GM18526 (cell line): ENCODE data around the gene DPYSL3.

Experiments used
- POLR2A ChIP-seq: IDR thresholded peaks from 3 replicates; pipeline ENCODE4 v1.6.1; 2011; ENCODE audit not compliant: insufficient read length; ENCODE audit errors: extremely low read depth

Gene DPYSL3

DNA sequence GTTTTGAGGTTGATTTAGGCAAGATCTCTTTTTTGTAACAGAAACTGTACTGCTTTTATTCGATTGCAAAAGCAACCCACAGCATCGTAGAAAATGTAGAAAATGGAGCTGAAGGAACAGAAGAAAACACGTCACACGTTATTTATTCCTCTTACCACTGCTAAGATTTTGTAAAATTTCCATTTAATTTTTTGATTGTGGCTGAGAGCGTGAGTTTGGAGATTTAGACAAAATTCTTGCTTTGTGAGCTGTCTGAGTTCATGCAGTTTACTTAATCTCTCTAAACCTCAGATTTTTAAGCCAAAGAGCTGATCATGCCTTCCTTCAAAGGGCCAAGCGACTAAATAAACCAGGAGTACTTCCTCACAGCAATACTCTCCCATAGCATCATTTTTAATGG is 24.8 kb downstream of the DPYSL3 start:
- TF ChIP-seq POLR2A = no peak

DNA sequence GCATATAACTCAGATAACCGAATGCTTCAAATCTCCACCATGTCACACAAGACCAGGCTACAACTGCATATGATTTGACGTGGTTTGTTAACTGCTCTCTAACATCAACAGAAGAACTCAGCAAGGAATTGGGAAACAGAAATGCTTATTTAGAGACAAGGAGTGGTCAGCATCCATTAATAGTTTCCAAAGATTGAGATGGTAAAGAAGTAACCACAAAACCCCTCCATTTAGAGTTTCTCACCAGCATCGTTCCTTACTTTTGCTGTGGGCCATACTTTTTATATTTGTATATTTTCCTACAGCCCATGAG is 25.2 kb downstream of the DPYSL3 start:
- TF ChIP-seq POLR2A = no peak

DNA sequence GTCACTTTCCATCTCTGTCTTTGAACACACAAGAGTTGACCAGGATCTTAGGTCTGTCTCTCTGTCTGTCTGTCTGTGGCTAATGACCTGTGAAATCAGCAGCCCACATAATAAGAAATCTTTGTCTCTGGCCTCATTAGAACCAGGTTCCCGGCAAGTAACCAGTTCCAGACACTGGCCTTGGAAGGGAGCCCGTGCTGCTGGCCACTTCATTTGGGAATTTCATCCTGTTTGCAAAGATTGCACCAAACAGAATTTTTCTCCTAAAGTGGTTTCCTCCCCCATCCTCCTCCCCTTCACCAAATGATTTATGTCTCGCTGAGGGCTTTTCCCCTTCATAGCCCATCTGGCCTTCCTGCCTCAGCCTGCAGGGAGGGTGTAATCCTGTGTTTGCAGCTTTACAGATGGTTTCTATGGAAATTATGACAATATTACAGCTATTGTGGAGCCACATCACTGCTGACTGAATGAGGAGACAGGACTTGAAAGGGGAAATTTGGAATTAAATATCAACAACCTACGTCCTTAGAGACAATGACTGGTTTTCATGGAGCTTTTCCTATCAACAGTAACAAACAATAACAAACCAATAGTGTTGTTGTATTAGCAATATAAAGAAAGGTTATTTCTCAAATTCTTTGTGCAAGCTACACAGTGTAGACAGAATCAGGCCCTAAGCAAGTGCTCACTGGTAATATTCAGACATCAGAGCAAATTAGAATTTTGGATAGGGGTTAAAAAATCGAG is 25.7 kb downstream of the DPYSL3 start:
- no peak for TF ChIP-seq POLR2A

DNA sequence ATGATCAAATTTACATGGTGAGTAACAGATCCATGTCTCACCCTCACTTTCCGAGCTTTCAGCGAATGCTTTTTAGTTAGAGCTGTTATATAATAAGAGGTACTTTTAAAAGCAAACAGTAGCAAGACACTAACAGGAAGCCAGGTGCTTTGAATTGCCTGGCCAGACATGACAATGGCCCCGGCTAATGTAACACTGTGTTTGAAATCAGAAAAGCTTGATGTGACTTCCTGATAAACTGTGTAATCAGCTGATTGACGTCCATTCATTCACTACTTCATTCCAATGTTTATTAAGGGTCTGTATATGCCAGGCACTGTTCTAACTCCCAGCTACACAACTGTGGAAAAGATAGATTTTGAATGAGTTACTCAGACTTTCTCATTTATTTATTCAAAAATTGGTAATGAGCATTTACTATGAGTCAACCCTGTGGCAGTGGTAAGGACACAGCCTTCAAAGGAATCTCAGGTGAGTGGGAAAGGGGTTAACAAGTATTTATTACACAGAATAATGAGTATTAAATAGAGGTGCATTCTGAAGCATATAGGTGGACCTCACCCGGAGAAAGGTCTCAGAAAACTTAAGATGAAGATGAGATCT is 26.6 kb downstream of the DPYSL3 start:
- no peak for TF ChIP-seq POLR2A

DNA sequence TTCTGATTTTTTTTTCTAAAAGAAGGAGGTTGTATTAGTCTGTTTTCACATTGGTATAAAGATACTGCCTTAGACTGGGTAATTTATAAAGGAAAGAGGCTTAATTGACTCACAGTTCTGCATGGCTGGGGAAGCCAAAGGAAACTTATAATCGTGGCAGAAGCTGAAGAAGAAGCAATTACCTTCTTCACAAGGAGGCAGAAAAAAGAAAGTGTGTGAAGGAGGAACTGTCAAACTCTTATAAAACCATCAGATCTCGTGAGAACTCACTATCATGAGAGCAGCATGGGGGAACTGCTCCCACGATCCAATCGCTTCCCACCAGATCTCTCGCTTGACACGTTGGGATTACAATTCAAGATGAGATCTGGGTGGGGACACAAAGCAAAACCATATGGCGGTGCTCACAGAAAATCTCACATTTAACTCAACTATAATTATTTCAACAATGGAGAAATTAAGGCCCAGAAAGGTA is 27.1 kb downstream of the DPYSL3 start:
- no peak for TF ChIP-seq POLR2A

DNA sequence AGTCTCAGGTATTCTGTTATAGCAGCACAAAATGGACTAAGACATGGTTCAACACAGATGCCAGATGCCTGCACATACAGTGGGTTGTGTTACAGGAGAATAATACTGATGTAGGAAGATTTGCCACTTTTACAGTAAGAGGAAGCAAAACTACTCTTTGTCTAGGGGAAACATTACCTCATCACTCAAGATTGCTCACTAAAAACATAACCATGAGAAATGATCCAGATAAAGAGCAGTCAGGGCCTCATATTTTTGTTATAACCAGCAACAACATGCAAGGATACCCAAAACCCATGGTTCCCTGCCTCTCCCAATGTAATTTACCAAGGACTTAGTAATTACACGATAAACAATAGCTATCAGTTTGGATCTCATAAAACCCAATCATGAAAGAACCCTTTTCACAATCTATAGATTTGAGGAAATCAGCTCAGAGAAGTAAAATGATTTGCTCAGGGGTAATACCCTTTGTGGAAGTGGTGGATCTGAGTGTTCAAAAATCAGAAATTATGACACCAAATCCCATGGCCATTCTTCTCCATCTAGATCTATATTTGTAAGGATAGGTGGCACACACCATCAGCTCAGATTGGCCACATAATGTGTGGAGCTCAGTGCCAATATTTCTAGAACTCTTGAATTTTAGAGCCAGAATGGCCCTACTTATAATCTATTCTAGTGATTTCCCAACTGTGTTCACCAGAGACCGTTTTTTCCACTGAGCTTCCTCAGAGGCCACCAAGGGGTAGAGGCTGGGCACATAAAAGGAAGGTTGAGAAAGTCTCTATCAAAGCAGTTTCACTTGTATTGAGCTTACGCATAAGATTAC is 27.8 kb downstream of the DPYSL3 start:
- TF ChIP-seq POLR2A = no peak

DNA sequence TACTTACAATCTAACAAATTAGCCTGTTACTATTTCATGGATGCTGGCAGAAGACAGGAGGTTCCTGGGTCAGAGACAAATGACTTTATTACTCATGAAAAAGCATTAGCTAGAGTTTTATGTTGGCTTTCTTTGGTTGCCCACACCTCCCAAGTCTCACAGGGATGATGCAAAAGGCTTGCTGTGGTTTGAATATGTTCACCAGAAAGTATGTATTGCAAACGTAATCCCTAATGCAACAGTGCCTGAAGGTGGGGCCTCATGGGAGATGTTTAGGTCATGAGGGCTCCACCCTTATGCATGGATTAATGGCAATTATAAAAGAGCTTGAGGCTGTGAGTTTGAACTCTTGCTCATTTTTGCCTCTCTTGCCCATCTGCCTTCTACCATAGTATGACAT is 28.5 kb downstream of the DPYSL3 start:
- TF ChIP-seq POLR2A = no peak

DNA sequence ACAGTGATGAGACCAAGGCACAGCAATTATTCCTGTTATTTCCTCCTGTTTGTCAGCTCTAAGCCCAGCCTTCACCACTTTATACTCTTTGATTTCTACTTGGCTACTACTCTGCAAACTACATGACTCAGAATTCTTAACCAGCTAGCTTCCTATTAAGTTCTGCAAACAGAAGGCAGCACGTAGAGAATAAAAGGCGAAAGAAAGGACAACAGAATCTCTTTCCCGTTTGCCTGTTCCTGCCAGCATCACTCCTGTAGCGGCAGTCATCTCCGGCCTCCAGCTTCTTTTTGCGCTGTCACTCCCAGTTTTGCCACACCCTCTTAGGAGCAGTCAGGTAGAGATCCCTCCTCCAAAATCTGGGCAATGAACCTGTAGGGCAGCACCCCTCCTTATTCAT is 29.9 kb downstream of the DPYSL3 start:
- no peak for TF ChIP-seq POLR2A

DNA sequence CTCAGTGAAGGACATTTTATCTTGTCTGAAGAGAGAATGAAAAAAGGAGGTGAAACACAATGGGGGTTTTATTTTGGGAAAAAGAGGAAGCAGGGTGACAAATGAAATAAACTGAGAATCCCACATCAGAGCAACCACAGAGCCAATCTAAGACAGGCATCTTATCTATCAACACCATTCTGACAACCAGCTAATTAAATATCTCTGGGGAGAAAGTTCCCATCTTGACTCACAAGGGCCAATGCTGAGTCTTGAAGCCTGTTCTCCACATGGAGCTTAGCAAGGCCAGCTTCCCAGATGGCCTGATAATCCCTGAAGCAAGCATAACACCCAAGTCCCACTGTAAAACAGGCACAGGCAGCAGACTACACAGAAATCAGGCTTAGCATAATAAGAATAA is 30.4 kb downstream of the DPYSL3 start:
- no peak for TF ChIP-seq POLR2A

DNA sequence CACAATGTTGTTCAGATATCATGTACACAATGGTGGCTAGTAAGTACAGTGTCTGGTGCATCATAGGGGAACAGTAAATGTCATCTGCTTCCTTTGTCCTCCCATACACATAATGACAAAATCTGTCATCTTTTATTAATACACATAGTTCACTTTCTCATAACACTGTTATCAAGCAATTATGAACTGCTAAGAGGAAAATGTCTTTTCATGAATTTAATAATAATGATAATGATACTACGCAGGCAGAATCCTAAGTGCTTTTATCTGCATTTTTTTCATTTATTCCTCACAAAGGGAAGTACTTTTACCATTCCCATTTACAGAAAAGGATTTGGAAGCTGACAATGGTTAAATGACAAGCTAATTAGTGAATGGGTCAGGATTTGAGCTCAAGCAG is 35.7 kb downstream of the DPYSL3 start:
- no peak for TF ChIP-seq POLR2A

DNA sequence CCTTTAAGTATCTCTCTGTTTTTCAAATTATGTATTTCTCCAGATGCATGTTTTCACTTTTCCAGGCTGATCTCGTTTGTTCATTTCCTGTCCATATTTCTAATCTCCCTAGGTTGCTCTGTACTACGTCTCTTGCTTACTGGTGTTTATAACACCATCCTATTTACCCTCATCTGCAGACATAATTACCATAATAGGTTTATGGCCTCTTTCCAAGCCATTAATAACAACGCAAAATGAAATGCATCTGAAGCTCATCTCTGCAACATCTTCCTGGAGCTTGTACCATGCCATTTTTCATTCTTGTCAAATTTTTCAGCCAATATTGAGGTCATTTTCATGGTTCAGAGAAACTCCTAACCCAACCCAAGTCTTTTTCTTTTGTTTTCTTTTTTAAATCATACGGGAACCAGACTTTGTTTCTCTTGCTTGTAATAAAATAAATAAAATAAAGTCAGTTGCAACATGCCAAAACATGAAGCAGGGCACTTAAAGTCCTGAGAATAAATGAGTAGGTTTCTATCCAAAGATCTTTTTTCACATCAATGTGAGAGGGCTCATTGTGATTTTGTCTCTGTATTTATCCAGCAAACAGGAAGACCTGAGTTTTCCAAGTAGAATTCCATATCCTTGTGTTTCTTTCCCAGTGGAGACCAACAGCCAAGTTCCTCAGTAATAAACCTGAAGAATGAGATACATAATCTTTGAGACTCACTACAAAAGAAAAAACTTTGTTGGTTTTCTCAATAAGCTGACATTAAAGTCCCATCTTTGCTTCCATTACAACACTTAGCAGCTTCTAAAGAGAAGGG is 37.0 kb downstream of the DPYSL3 start:
- no peak for TF ChIP-seq POLR2A

DNA sequence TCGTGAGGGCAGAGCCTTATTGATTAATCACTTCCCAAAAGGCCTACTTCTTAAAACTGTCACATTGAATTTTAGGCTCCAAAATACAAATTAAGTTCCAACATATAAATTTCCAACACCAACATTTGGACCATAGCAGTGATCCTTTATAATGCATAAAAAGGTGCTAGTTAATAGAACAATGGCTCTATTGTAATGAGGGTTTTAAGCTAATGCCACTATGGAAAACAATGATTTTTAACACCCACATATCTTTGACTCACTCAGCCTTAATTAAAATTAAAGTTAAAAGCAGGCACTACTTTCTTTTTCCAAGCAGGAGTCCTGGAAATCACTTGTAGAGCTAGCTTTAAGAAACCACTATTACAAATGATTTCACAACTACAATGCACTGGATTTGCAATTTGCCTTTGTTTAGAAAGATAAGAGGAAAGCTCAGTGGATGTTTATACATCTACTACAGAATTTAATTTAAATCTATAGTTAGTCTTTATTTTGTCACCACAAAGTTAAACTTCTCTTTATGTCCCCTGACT is 41.8 kb downstream of the DPYSL3 start:
- no peak for TF ChIP-seq POLR2A

DNA sequence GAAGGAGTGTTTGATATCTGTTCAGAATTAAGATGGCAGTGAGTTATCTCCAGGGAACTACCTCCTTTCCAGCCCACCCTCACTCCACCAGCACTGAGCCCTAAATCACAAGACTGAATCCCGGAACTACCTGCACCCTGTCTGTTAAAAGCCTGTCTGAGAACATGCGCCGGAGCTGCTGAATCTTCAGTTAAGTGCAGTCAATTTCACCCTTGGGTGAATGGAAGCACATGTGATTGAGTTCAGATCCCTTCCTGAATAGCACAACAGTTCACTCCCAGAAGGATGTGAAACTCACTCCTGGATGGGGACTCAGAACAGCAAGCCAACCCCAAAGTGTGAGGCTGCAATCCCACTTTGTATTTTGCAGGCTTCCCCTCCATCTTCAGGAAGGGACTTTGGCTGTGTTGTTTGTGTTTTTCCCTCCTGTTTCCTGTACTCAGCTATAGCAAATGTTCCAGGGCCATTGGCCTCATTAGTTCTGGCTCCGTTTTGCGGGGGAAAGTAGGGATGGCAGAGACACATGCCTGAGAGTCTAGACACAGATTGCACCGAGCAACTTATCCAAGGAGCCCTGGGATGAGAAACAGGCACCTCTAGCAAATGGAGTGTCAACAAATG is 43.4 kb downstream of the DPYSL3 start:
- no peak for TF ChIP-seq POLR2A

DNA sequence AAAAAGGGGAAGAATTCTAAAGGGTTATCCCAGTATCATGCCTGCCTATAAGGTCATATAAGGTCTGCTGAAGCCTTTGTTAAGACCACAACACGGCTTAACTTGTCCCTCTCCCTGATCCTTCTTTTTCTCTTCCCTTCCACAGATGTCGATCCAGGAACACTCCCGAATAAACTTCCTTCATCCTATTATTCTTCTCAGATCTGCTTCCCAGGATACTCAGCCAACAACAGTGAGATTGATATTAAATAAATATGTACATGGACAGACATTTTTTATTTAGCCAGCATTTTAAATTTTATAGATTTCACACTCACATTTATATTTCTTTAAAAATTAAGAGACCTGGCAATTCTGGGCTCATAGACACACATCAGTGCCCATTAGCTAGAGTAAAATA is 44.1 kb downstream of the DPYSL3 start:
- TF ChIP-seq POLR2A = no peak

DNA sequence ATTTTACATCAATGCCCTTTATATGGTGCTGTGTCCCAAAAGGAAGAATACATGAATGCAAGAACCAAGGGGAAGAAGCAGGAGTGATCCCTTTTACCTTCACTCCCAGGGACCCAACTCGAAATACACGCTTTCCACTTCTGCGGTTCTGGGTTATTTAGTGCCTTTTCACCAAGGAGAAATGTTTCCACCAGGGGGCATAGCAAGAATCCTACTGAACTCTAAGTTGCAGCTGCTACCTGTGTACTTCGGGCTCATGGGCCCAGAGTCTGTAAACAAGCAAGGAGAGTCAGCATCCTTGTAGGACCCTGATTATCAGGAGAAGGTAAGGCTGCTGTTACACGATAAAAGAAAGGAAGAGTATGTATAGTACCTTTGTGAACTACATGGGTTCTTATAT is 45.7 kb downstream of the DPYSL3 start:
- no peak for TF ChIP-seq POLR2A

DNA sequence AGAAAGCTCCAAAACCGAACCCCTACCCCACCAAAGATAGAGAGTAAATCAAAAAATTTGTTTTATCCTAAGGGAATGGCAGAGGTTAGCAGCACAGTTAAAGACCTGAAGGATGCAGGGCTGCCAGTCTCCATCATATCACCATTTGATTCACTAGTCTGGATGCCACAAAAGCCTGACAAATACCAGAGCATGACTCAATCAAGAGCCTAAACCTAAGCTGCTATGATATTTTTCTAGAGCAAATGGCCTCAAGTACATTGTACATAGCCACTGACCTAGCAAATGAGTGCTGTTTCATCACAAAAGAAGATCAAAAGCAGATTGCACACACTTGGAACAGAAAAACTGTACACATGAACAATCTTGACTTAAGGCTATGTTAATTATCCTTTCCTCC is 48.0 kb downstream of the DPYSL3 start:
- no peak for TF ChIP-seq POLR2A
